Testis (tissue), 2 donors: ENCODE data around the gene MAGI1.

Source experiments
- CTCF ChIP-seq, 3 experiments: fragments of 450-650 bp in 2 of 3; fragments of 200-600 bp in 1 of 3; sonication (generic) in 1 of 3; IDR thresholded peaks; one replicate each; pipeline ENCODE4 v1.5.1; 2016 to 2019; ENCODE audit warnings: antibody characterized with exemption in 3 of 3, mild to moderate bottlenecking in 2 of 3, moderate library complexity in 1 of 3
- POLR2A ChIP-seq: fragments of 450-650 bp; IDR thresholded peaks from one replicate; pipeline ENCODE4 v1.6.1; 2017; ENCODE audit warnings: antibody characterized with exemption, mild to moderate bottlenecking, moderate library complexity

- TF ChIP-seq POLR2A (no peak), CTCF (IDR thresholded peaks at IDR 0.05) (no peak)
Measured at GRCh38 chr3:65545429-65545828, 493.3 kb downstream of the MAGI1 start.
